ENCODE data around the gene C10orf90. TPM values are rescaled to one million over a fixed set of nuclear protein-coding genes. Genes with fewer than 3 reads are reported as not detected.

Gene C10orf90
- total RNA-seq, 6 donors from 2014 or later = 1.0 TPM; not detected in 5

GRCh38 chr10:126431816-126432215 is 238.7 kb downstream of the C10orf90 start:
- WGBS, 2 donors = 75 to 78% methylated on average over 2 of the region's 2 CpGs

GRCh38 chr10:126430512-126430911 is 240.0 kb downstream of the C10orf90 start:
- Histone ChIP-seq H3K27me3 (no peaks in the 10 kb centered on the region), H3K36me3 (no peaks in the 10 kb centered on the region), H3K27ac (no peak overlapping the region), H3K4me1 (no peaks in the 10 kb centered on the region), H3K4me3 (no peak overlapping the region), H3K9me3 (no peaks in the 10 kb centered on the region)
- DNase-seq (no peak), ATAC-seq (ENCODE audit: low FRiP score in 2 of 2) (no peak)
- 87 to 92% methylated on average over 2 of the region's 2 CpGs for WGBS, 2 donors
- TF ChIP-seq EP300 (IDR thresholded peaks at IDR 0.05) (no peak), POLR2AphosphoS5 (IDR thresholded peaks at IDR 0.05) (no peak), POLR2A (IDR thresholded peaks at IDR 0.05) (no peak), CTCF (IDR thresholded peaks at IDR 0.05) (no peak)

More at GRCh38 chr10:126431816-126432215, 238.7 kb downstream of the C10orf90 start:
- no peaks in the 10 kb centered on the region for H3K9me3 ChIP-seq
- DNase-seq (no peak), ATAC-seq (ENCODE audit: low FRiP score in 2 of 2) (no peak)
- H3K36me3 ChIP-seq = no peaks in the 10 kb centered on the region
- no peak overlapping the region for H3K4me3 ChIP-seq
- H3K4me1 ChIP-seq = no peaks in the 10 kb centered on the region
- no peak for TF ChIP-seq POLR2A (IDR thresholded peaks at IDR 0.05)
- TF ChIP-seq POLR2AphosphoS5 (IDR thresholded peaks at IDR 0.05) = no peak
- no peak for TF ChIP-seq EP300 (IDR thresholded peaks at IDR 0.05)
- no peak for TF ChIP-seq CTCF (IDR thresholded peaks at IDR 0.05)
- no peaks in the 10 kb centered on the region for H3K27me3 ChIP-seq
- H3K27ac ChIP-seq = no peak overlapping the region

GRCh38 chr10:126429275-126429674 is 241.2 kb downstream of the C10orf90 start:
- Histone ChIP-seq H3K9me3 (peaks cover 0 to 3% (median 1%) of the 10 kb centered on the region in 4 donors), H3K4me3 (no peak overlapping the region), H3K27ac (no peak overlapping the region), H3K36me3 (no peaks in the 10 kb centered on the region), H3K4me1 (no peaks in the 10 kb centered on the region), H3K27me3 (no peaks in the 10 kb centered on the region)
- WGBS, 2 donors = 86 to 92% methylated on average over 4 of the region's 4 CpGs
- no peak for TF ChIP-seq CTCF (IDR thresholded peaks at IDR 0.05)
- TF ChIP-seq EP300 (IDR thresholded peaks at IDR 0.05) = no peak
- TF ChIP-seq POLR2A (IDR thresholded peaks at IDR 0.05) = no peak
- no peak for TF ChIP-seq POLR2AphosphoS5 (IDR thresholded peaks at IDR 0.05)
- DNase-seq = no peak
- ATAC-seq (ENCODE audit: low FRiP score in 2 of 2) = no peak

- no peak overlapping the region for H3K27ac ChIP-seq
- ATAC-seq (ENCODE audit: low FRiP score in 2 of 2) (no peak), DNase-seq (no peak)
- TF ChIP-seq EP300 (IDR thresholded peaks at IDR 0.05) = no peak
- TF ChIP-seq POLR2A (IDR thresholded peaks at IDR 0.05) = no peak
- no peak for TF ChIP-seq CTCF (IDR thresholded peaks at IDR 0.05)
- no peak for TF ChIP-seq POLR2AphosphoS5 (IDR thresholded peaks at IDR 0.05)
- H3K36me3 ChIP-seq = no peaks in the 10 kb centered on the region
- no peak overlapping the region for H3K4me3 ChIP-seq
- WGBS, 2 donors = 48 to 51% methylated on average over 8 of the region's 8 CpGs
- H3K27me3 ChIP-seq = no peaks in the 10 kb centered on the region
- H3K4me1 ChIP-seq = no peaks in the 10 kb centered on the region
- peaks cover 0 to 14% (median 10%) of the 10 kb centered on the region in 4 donors for H3K9me3 ChIP-seq
Measured at GRCh38 chr10:126425489-126426065, 244.9 kb downstream of the C10orf90 start.

GRCh38 chr10:126425032-126425431 is 245.5 kb downstream of the C10orf90 start:
- Histone ChIP-seq H3K4me1 (no peaks in the 10 kb centered on the region), H3K27ac (no peak overlapping the region), H3K9me3 (peaks cover 0 to 14% (median 10%) of the 10 kb centered on the region in 4 donors), H3K36me3 (no peaks in the 10 kb centered on the region), H3K27me3 (no peaks in the 10 kb centered on the region), H3K4me3 (no peak overlapping the region)
- 83 to 85% methylated on average over 5 of the region's 5 CpGs for WGBS, 2 donors
- TF ChIP-seq EP300 (IDR thresholded peaks at IDR 0.05) = no peak
- DNase-seq (no peak), ATAC-seq (ENCODE audit: low FRiP score in 2 of 2) (no peak)
